Measurements from ENCODE around the gene OCIAD2.

Gene OCIAD2

DNA sequence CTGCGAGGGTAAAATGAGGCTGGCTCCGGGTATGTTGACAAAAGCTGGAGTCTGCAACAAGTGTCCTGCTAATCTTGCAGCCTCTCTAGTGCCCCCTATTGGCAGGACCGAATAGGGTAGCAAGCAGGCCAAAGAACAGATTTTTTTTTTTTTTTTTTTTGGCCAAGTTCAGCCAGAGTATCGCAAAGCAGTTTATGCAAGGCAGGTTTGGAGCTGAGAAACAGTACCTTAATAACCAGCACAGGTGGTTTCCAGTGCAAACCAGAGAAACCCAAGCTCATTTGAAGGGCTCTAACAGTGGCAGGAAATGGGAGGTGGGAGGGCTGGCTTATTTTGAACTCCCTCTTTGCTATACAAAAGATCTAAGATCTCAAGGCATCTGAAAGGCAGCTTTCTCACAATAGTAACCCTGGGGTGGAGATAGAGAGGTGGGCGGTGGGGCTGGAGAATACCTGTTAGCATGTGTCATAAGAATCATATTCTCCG is 38.2 kb upstream of the OCIAD2 start:
- no peak overlapping the region for H3K4me3 ChIP-seq (ENCODE audit: control insufficient read depth, low read depth, low read length)
- TF ChIP-seq CTCF (IDR thresholded peaks at IDR 0.05; ENCODE audit: control insufficient read depth, insufficient read depth, low read depth, low read length, missing control alignments): peak; percentile 37
- DNase-seq (ENCODE audit: low read depth): no peak

DNA sequence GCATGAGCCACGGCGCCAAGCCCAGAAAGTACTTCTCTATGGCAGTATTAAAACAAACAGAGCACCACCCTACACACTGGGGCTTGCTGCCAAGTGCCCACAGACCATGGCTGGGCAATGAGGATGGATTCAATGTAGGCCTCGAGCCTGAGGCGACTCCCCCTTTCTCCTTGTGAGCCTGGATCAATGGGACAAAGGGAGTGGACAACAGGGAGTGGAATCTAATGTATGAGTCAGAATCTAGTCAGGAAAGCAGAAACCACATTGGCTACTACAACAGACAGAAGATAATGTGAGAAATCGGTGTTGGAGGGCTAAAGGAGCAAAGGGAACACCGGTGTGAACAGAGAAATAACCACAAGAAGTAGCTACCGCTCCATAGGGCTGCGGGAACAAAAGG is 37.7 kb upstream of the OCIAD2 start:
- H3K4me3 ChIP-seq (ENCODE audit: control insufficient read depth, low read depth, low read length): no peak overlapping the region
- DNase-seq (ENCODE audit: low read depth): no peak
- TF ChIP-seq CTCF (IDR thresholded peaks at IDR 0.05; ENCODE audit: control insufficient read depth, insufficient read depth, low read depth, low read length, missing control alignments): no peak

DNA sequence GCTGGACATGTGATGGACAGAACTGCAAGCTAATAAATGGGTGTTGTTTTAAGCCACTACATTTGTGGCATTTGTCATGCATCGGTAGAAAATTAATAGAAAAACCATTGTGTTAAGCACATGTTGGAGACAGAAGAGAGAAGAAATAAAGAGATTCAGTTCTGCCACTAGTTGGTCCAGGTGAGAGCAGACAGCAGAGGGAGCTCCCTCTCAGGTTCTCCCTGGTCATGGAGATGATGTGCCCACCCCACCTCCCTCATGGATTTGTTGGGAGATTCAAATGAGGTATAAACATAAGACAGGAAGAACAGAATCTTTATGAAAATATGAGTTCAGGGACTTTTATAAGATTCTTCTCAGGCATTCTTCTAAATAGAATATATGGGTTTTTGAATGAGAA is 36.8 kb upstream of the OCIAD2 start:
- no peak overlapping the region for H3K4me3 ChIP-seq (ENCODE audit: control insufficient read depth, low read depth, low read length)
- TF ChIP-seq CTCF (IDR thresholded peaks at IDR 0.05; ENCODE audit: control insufficient read depth, insufficient read depth, low read depth, low read length, missing control alignments): peak; percentile 26
- DNase-seq (ENCODE audit: low read depth): no peak

DNA sequence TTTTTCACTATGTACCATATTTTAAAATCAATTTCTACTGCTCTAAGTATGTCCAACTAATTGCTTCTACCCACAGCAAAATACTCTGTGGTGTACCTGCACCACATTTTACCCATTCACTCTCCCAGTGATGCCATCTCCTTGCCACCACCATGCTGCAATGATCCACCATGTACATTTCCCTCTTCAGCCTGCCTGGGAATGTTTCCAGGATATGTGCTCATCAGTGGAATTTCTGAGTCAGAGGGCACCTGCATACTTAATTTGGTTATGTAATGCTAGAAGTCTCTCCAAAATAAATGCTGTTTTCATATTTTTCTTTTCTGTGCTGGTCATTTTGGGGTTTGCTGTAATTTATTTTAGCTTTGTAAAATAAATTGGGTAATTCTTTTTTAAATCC is 33.2 kb upstream of the OCIAD2 start:
- no peak overlapping the region for H3K4me3 ChIP-seq (ENCODE audit: control insufficient read depth, low read depth, low read length)
- TF ChIP-seq CTCF (IDR thresholded peaks at IDR 0.05; ENCODE audit: control insufficient read depth, insufficient read depth, low read depth, low read length, missing control alignments): no peak
- DNase-seq (ENCODE audit: low read depth): peak; percentile 50

DNA sequence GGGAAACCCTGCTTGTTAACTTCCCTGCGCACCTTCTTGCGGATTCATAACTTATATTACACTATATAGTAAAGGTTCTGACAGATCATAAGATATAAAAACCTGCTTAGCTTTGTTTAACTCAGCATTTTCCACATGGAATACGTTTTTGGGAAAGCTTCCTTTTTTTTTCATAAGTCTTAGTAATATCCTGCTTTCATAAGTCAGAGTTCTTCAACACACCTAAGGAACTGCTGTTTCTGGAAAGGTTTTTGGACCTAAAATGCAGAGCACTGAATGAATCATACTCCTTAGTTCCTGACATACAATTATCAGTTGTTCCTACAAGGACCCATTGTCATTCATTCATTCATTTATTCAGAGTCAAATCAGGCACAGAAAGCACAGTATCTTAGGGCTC is 32.3 kb upstream of the OCIAD2 start:
- no peak overlapping the region for H3K4me3 ChIP-seq (ENCODE audit: control insufficient read depth, low read depth, low read length)

GRCh38 chr4:48937033-48937432 is 30.5 kb upstream of the OCIAD2 start:
- DNase-seq (ENCODE audit: low read depth): no peak
- no peak overlapping the region for H3K4me3 ChIP-seq (ENCODE audit: control insufficient read depth, low read depth, low read length)
- no peak for TF ChIP-seq CTCF (IDR thresholded peaks at IDR 0.05; ENCODE audit: control insufficient read depth, insufficient read depth, low read depth, low read length, missing control alignments)

More for the DNA sequence above, 32.3 kb upstream of the OCIAD2 start:
- TF ChIP-seq CTCF (IDR thresholded peaks at IDR 0.05; ENCODE audit: control insufficient read depth, insufficient read depth, low read depth, low read length, missing control alignments): no peak
- no peak for DNase-seq (ENCODE audit: low read depth)

GRCh38 chr4:48931459-48931858 is 24.9 kb upstream of the OCIAD2 start:
- no peak overlapping the region for H3K4me3 ChIP-seq (ENCODE audit: control insufficient read depth, low read depth, low read length)
- peak; percentile 26 for TF ChIP-seq CTCF (IDR thresholded peaks at IDR 0.05; ENCODE audit: control insufficient read depth, insufficient read depth, low read depth, low read length, missing control alignments)
- DNase-seq (ENCODE audit: low read depth): no peak

Measured in AG09309 (cell line).